ENCODE measurements around the gene PRKCQ.

Gene PRKCQ

DNA sequence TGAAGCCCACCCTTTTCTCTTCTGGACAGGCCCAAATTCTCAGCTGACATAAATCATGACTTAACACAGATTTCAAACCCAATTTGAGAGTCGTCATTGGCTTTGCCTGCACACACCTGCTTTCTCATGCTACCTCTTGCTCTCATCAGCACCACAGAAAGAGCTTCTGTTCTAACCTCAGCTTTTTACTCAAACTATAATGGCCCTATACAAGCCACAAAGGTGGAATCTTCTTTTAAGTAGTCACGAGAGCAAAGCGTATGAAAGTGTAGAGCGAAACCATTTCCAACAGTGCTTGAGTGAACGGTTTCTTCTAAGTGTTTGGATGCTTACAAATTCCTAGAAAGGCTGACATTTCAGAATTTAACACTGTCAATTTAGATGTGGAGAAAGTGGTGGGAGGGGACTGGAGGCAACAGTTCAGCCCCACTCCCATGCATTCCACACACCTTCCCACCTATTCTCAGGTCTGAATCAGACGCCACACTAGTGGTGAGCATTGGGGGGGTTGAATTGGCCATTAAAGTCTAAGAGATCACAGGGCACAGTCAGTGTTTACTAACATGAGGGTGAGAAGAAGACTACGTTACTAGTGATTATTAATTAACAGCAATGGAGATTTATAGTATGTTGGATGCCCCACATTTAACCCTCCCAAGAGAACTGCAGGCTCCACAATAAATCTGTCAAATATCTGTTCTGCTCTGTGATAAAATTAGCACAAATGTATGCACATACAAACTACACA, 114.0 kb downstream of the PRKCQ start:
- Histone ChIP-seq H3K36me3 (ENCODE audit: control insufficient read depth in 1 of 2, insufficient read depth in 2 of 2, low read length in 2 of 2) (peaks cover 0 to 4% of the 10 kb centered on the region in 2 donors), H3K27me3 (ENCODE audit: control insufficient read depth in 1 of 2, insufficient read depth in 2 of 2, low read length in 2 of 2) (peaks cover 0 to 4% of the 10 kb centered on the region in 2 donors), H3K9ac (ENCODE audit: low read depth in 1 of 2, low read length in 2 of 2) (no peak overlapping the region), H3K4me3 (ENCODE audit: low read depth in 1 of 2, low read length in 2 of 2) (no peak overlapping the region), H3K9me3 (ENCODE audit: control insufficient read depth in 1 of 2, low read length in 2 of 2) (no peaks in the 10 kb centered on the region), H3K4me1 (ENCODE audit: control insufficient read depth in 1 of 2, insufficient read depth in 2 of 2, low read length in 2 of 2) (peaks cover 0 to 13% of the 10 kb centered on the region in 2 donors), H3K27ac (ENCODE audit: low read depth, low read length) (no peak overlapping the region)

DNA sequence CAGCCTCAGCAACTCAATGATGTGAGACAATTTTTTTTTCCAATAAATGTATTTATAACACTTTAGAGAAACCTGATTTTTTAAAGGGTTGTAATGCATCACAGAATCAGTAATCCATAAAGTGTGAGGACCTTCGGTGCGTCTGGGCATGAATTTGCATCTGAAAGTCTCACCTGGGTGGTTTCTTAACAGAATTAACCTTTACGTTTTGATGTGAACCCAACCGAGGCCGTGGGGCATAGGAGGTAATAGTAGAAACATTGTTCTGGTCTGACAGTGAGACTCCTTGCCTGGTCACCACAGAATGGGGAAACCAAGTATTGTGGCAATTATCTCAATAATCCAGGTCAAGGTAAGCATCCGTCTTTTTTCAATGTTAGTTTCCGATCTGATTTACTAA, 114.6 kb downstream of the PRKCQ start:
- H3K9ac ChIP-seq (ENCODE audit: low read depth in 1 of 2, low read length in 2 of 2) = no peak overlapping the region
- no peak overlapping the region for H3K27ac ChIP-seq (ENCODE audit: low read depth, low read length)
- no peaks in the 10 kb centered on the region for H3K9me3 ChIP-seq (ENCODE audit: control insufficient read depth in 1 of 2, low read length in 2 of 2)
- H3K36me3 ChIP-seq (ENCODE audit: control insufficient read depth in 1 of 2, insufficient read depth in 2 of 2, low read length in 2 of 2) = peaks cover 0 to 4% of the 10 kb centered on the region in 2 donors
- H3K27me3 ChIP-seq (ENCODE audit: control insufficient read depth in 1 of 2, insufficient read depth in 2 of 2, low read length in 2 of 2) = peaks cover 0 to 4% of the 10 kb centered on the region in 2 donors
- H3K4me1 ChIP-seq (ENCODE audit: control insufficient read depth in 1 of 2, insufficient read depth in 2 of 2, low read length in 2 of 2) = peaks cover 0 to 13% of the 10 kb centered on the region in 2 donors
- no peak overlapping the region for H3K4me3 ChIP-seq (ENCODE audit: low read depth in 1 of 2, low read length in 2 of 2)

DNA sequence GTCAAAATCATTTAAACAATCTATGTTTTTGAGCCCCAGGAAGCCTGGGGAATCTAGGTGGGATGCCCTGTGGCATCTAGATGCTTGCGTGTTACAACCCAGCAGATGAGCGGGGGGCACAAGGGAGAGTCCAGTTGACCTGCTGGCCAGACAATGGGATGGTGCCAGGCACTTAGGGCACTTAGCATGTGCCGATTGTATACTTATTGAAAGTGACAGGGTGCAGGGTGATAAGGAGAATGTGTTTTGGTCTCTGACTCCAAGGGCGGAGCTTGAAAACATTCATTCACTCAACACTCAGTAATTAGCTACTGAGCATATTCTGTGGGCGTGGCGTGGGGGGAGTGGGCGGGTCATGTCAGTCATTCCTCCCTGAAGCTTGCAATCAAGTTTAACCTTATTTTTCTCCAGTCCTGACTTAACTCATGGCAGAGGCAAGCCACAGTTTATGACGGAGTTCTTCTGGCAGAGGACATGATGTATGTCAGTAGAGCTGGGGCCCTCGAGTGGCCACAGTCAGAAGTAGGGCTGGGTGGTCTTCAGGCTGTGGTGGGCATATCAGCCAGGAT, 115.1 kb downstream of the PRKCQ start:
- no peak overlapping the region for H3K4me3 ChIP-seq (ENCODE audit: low read depth in 1 of 2, low read length in 2 of 2)
- H3K9me3 ChIP-seq (ENCODE audit: control insufficient read depth in 1 of 2, low read length in 2 of 2) = no peaks in the 10 kb centered on the region
- no peak overlapping the region for H3K27ac ChIP-seq (ENCODE audit: low read depth, low read length)
- H3K36me3 ChIP-seq (ENCODE audit: control insufficient read depth in 1 of 2, insufficient read depth in 2 of 2, low read length in 2 of 2) = peaks cover 0 to 4% of the 10 kb centered on the region in 2 donors
- H3K4me1 ChIP-seq (ENCODE audit: control insufficient read depth in 1 of 2, insufficient read depth in 2 of 2, low read length in 2 of 2) = peaks cover 0 to 13% of the 10 kb centered on the region in 2 donors
- no peak overlapping the region for H3K9ac ChIP-seq (ENCODE audit: low read depth in 1 of 2, low read length in 2 of 2)
- peaks cover 0 to 4% of the 10 kb centered on the region in 2 donors for H3K27me3 ChIP-seq (ENCODE audit: control insufficient read depth in 1 of 2, insufficient read depth in 2 of 2, low read length in 2 of 2)

DNA sequence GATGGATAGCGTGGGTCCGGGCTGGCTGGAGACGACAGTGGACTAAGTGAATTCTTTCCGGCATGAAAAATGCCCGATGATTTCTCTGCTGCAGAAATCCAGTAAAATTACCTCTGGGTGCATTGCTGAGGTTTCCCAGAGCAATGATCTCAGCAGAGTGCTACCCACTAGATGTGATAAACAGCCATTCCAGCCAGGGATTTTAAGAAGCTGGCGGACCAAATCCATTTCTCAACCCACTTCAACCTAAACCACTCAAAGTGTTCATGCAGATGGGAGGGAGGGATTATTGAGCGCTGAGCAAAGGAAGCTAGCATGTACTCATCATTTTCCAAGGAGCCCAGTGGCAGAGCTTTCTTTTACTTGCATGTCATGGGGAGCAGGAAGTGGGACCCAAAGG, 116.7 kb downstream of the PRKCQ start:
- Histone ChIP-seq H3K4me3 (ENCODE audit: low read depth in 1 of 2, low read length in 2 of 2) (no peak overlapping the region), H3K27me3 (ENCODE audit: control insufficient read depth in 1 of 2, insufficient read depth in 2 of 2, low read length in 2 of 2) (peaks cover 0 to 4% of the 10 kb centered on the region in 2 donors), H3K36me3 (ENCODE audit: control insufficient read depth in 1 of 2, insufficient read depth in 2 of 2, low read length in 2 of 2) (peaks cover 0 to 4% of the 10 kb centered on the region in 2 donors)

DNA sequence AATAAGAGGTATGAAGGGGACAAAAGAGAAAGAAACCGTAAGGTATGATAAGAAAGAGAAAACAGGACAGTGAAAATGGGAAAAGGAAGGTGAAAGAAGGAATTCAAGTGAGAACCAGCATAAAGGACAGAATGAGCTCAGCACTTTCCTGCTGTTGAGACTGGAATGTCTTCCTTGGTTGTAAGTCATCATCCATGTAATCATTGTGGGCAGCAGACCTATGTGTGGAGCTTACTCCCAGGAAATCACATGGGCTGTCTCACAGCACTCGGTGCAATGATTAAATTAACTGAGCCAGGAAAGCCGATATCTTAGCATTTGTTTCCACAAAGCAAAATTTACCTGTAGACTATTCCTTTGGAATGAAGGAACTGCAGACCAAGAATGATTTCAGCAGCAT, 118.1 kb downstream of the PRKCQ start:
- no peak overlapping the region for H3K4me3 ChIP-seq (ENCODE audit: low read depth in 1 of 2, low read length in 2 of 2)
- peaks cover 0 to under 1% of the 10 kb centered on the region in 2 donors for H3K4me1 ChIP-seq (ENCODE audit: control insufficient read depth in 1 of 2, insufficient read depth in 2 of 2, low read length in 2 of 2)
- no peak overlapping the region for H3K27ac ChIP-seq (ENCODE audit: low read depth, low read length)
- H3K9me3 ChIP-seq (ENCODE audit: control insufficient read depth in 1 of 2, low read length in 2 of 2) = peaks cover 0 to 2% of the 10 kb centered on the region in 2 donors
- H3K9ac ChIP-seq (ENCODE audit: low read depth in 1 of 2, low read length in 2 of 2) = no peak overlapping the region
- peaks cover 0 to 4% of the 10 kb centered on the region in 2 donors for H3K27me3 ChIP-seq (ENCODE audit: control insufficient read depth in 1 of 2, insufficient read depth in 2 of 2, low read length in 2 of 2)
- peaks cover 0 to 4% of the 10 kb centered on the region in 2 donors for H3K36me3 ChIP-seq (ENCODE audit: control insufficient read depth in 1 of 2, insufficient read depth in 2 of 2, low read length in 2 of 2)

More for the DNA sequence above, 116.7 kb downstream of the PRKCQ start:
- peaks cover 0 to 2% of the 10 kb centered on the region in 2 donors for H3K9me3 ChIP-seq (ENCODE audit: control insufficient read depth in 1 of 2, low read length in 2 of 2)
- no peak overlapping the region for H3K27ac ChIP-seq (ENCODE audit: low read depth, low read length)
- H3K9ac ChIP-seq (ENCODE audit: low read depth in 1 of 2, low read length in 2 of 2) = no peak overlapping the region
- H3K4me1 ChIP-seq (ENCODE audit: control insufficient read depth in 1 of 2, insufficient read depth in 2 of 2, low read length in 2 of 2) = peaks cover 0 to 13% of the 10 kb centered on the region in 2 donors

DNA sequence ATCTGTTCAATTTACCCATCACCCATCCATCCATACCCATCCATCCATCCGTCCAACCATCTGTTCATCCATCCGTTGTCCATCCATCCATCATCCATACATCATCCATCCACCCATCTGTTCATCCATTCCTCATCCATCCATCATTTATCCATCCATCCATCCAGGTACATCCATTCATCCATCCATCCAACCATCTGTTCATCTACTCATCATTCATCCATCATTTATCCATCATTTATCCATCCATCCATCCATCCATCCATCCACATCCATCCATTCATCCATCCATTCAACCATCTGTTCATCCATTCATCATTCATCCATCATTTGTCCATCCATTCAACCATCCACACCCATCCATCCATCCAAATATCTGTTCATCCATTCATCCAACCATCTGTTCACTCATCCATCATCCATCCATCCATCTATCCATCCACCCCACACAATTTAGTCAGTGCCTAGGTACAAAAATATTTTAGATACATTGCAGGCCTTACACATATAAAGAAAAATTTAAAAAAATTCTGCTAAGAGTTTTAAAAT, 119.1 kb downstream of the PRKCQ start:
- Histone ChIP-seq H3K36me3 (ENCODE audit: control insufficient read depth in 1 of 2, insufficient read depth in 2 of 2, low read length in 2 of 2) (peaks cover 4% of the 10 kb centered on the region in 2 donors), H3K9me3 (ENCODE audit: control insufficient read depth in 1 of 2, low read length in 2 of 2) (peaks cover 0 to 2% of the 10 kb centered on the region in 2 donors), H3K27me3 (ENCODE audit: control insufficient read depth in 1 of 2, insufficient read depth in 2 of 2, low read length in 2 of 2) (no peaks in the 10 kb centered on the region), H3K4me1 (ENCODE audit: control insufficient read depth in 1 of 2, insufficient read depth in 2 of 2, low read length in 2 of 2) (no peaks in the 10 kb centered on the region), H3K27ac (ENCODE audit: low read depth, low read length) (no peak overlapping the region), H3K4me3 (ENCODE audit: low read depth in 1 of 2, low read length in 2 of 2) (no peak overlapping the region), H3K9ac (ENCODE audit: low read depth in 1 of 2, low read length in 2 of 2) (no peak overlapping the region)

DNA sequence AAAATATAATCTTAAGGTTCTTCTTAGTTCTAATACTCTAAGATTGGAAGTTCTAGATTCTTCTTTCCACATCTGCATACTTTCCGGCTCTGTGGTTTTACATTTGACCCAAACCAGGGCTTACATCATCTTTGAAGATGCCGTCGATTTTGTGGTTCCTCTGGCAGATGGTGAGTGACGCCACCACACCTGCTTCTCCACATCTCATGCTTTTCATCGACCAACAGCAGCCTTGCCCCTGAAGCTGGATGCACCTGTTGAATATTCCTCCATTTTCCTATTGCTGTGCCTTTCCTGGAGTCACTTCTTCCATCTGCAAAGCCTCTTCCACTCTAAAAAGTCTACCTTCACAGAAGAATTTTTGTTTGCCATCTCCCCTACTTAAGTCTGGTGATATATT, 121.3 kb downstream of the PRKCQ start:
- Histone ChIP-seq H3K4me1 (ENCODE audit: control insufficient read depth in 1 of 2, insufficient read depth in 2 of 2, low read length in 2 of 2) (no peaks in the 10 kb centered on the region), H3K27me3 (ENCODE audit: control insufficient read depth in 1 of 2, insufficient read depth in 2 of 2, low read length in 2 of 2) (no peaks in the 10 kb centered on the region), H3K36me3 (ENCODE audit: control insufficient read depth in 1 of 2, insufficient read depth in 2 of 2, low read length in 2 of 2) (peaks cover 5 to 8% of the 10 kb centered on the region in 2 donors), H3K4me3 (ENCODE audit: low read depth in 1 of 2, low read length in 2 of 2) (no peak overlapping the region), H3K27ac (ENCODE audit: low read depth, low read length) (no peak overlapping the region), H3K9me3 (ENCODE audit: control insufficient read depth in 1 of 2, low read length in 2 of 2) (peaks cover 0 to 2% of the 10 kb centered on the region in 2 donors), H3K9ac (ENCODE audit: low read depth in 1 of 2, low read length in 2 of 2) (no peak overlapping the region)

DNA sequence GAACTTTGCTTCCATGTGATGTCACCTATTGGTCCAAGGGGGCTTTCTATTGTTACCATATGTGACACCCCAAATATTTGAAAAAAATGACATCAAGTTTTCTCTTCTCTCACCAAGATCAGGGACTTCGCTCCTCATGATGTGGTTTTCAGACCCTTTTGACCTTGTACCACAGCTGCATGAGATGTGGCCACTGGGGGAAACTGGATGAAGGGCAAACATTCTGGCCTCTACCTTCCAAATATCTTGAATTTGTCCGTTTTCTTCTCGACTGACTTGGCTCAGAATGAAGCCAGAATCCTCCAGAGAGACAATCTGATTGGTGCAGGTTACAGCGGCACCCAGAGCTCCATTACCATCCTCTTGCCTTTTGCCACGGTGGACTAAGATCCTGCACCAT, 122.7 kb downstream of the PRKCQ start:
- Histone ChIP-seq H3K4me3 (ENCODE audit: low read depth in 1 of 2, low read length in 2 of 2) (no peak overlapping the region), H3K27me3 (ENCODE audit: control insufficient read depth in 1 of 2, insufficient read depth in 2 of 2, low read length in 2 of 2) (no peaks in the 10 kb centered on the region), H3K4me1 (ENCODE audit: control insufficient read depth in 1 of 2, insufficient read depth in 2 of 2, low read length in 2 of 2) (no peaks in the 10 kb centered on the region), H3K9me3 (ENCODE audit: control insufficient read depth in 1 of 2, low read length in 2 of 2) (peaks cover 0 to 2% of the 10 kb centered on the region in 2 donors), H3K9ac (ENCODE audit: low read depth in 1 of 2, low read length in 2 of 2) (no peak overlapping the region), H3K27ac (ENCODE audit: low read depth, low read length) (no peak overlapping the region), H3K36me3 (ENCODE audit: control insufficient read depth in 1 of 2, insufficient read depth in 2 of 2, low read length in 2 of 2) (peaks cover 4 to 5% of the 10 kb centered on the region in 2 donors)

DNA sequence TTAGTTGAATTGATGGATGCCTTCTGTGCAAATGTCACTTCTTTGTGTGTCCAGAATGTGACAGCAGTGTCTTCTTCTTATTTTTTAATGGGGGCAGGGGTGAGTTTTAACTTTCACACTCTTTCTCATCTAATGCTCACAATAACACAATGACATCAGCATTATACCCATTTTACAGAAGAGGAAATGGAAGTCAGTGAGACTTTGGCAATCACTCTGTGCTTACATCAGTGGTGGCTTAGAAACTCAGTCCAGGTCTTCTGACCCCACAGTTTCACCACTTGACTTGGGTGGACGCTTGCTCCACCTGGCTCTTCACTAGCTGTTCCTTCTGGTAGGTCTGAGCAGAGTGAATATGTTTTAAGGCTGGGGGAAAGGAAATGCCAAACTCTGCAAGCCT, 124.0 kb downstream of the PRKCQ start:
- Histone ChIP-seq H3K36me3 (ENCODE audit: control insufficient read depth in 1 of 2, insufficient read depth in 2 of 2, low read length in 2 of 2) (peaks cover 4 to 5% of the 10 kb centered on the region in 2 donors), H3K27me3 (ENCODE audit: control insufficient read depth in 1 of 2, insufficient read depth in 2 of 2, low read length in 2 of 2) (no peaks in the 10 kb centered on the region), H3K27ac (ENCODE audit: low read depth, low read length) (no peak overlapping the region), H3K9me3 (ENCODE audit: control insufficient read depth in 1 of 2, low read length in 2 of 2) (peaks cover 0 to 2% of the 10 kb centered on the region in 2 donors), H3K4me3 (ENCODE audit: low read depth in 1 of 2, low read length in 2 of 2) (no peak overlapping the region), H3K4me1 (ENCODE audit: control insufficient read depth in 1 of 2, insufficient read depth in 2 of 2, low read length in 2 of 2) (no peaks in the 10 kb centered on the region), H3K9ac (ENCODE audit: low read depth in 1 of 2, low read length in 2 of 2) (no peak overlapping the region)

DNA sequence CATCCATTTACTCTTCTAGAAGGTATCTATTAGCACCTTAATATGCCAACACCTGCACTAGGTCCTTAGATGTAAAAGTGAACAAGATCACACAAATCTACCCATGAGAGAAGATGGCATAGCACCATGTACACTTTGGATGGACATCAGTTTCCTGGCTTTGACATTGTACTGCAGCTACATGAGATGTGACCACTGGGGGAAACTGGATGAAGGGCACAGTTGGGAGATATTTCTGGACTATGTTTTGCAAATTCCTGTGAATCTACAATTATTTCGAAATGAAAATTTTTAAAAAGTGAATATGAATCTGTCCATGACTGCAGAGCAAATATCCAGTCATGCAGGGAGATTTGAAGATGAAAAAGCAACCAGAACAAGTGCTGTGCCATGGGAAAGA, 124.5 kb downstream of the PRKCQ start:
- Histone ChIP-seq H3K27me3 (ENCODE audit: control insufficient read depth in 1 of 2, insufficient read depth in 2 of 2, low read length in 2 of 2) (no peaks in the 10 kb centered on the region), H3K27ac (ENCODE audit: low read depth, low read length) (no peak overlapping the region), H3K4me3 (ENCODE audit: low read depth in 1 of 2, low read length in 2 of 2) (no peak overlapping the region), H3K9me3 (ENCODE audit: control insufficient read depth in 1 of 2, low read length in 2 of 2) (peaks cover 0 to 2% of the 10 kb centered on the region in 2 donors), H3K9ac (ENCODE audit: low read depth in 1 of 2, low read length in 2 of 2) (no peak overlapping the region), H3K4me1 (ENCODE audit: control insufficient read depth in 1 of 2, insufficient read depth in 2 of 2, low read length in 2 of 2) (no peaks in the 10 kb centered on the region), H3K36me3 (ENCODE audit: control insufficient read depth in 1 of 2, insufficient read depth in 2 of 2, low read length in 2 of 2) (peaks cover 4 to 5% of the 10 kb centered on the region in 2 donors)
